ENCODE measurements around the gene CHAMP1. TPM values are rescaled to one million over a fixed set of nuclear protein-coding genes. Genes with fewer than 3 reads are reported as not detected.

CHAMP1 gene
- total RNA-seq, 3 donors from 2014 or later (not counting 1 experiment from before 2014, with no cell fraction given), result 6.1 to 11.3 (median 7.9) TPM

- H3K36me3 Mint-ChIP-seq, result peaks cover 10% of the 10 kb centered on the region
- DNase-seq (no peak), ATAC-seq (no peak)
- Histone ChIP-seq H3K4me1 (ENCODE audit: control insufficient read depth, insufficient read depth, low read length) (peaks cover 21% of the 10 kb centered on the region), H3K9me3 (ENCODE audit: control insufficient read depth, insufficient read depth, low read length) (no peaks in the 10 kb centered on the region), H3K36me3 (ENCODE audit: control insufficient read depth, insufficient read depth, low read length) (peaks cover 39% of the 10 kb centered on the region), H3K27me3 (ENCODE audit: control insufficient read depth, insufficient read depth, low read length) (no peaks in the 10 kb centered on the region), H3K4me3 (ENCODE audit: low read length) (no peak overlapping the region), H3K27ac (ENCODE audit: low read length) (no peak overlapping the region)
- intact Hi-C loops (cut with micrococcal nuclease), result no loop called here
- peak overlapping the region in 1 of 2 donors; percentile 31 for H3K27ac Mint-ChIP-seq
- H3K9me3 Mint-ChIP-seq, result no peaks in the 10 kb centered on the region
- 98% methylated on average over 8 of the region's 8 CpGs for WGBS (ENCODE audit: insufficient coverage)
- H3K4me1 Mint-ChIP-seq, result peaks cover 38 to 45% of the 10 kb centered on the region in 2 donors
- no peak for TF ChIP-seq CTCF (IDR thresholded peaks at IDR 0.05)
- no peak overlapping the region for H3K4me3 Mint-ChIP-seq
- no peaks in the 10 kb centered on the region for H3K27me3 Mint-ChIP-seq (ENCODE audit: low read depth in 2 of 2)
These were observed 29.6 kb upstream of the CHAMP1 start for GRCh38 chr13:114284680-114285079.

GRCh38 chr13:114285166-114285808, 29.0 kb upstream of the CHAMP1 start:
- intact Hi-C loops (cut with micrococcal nuclease), result no loop called here
- no peaks in the 10 kb centered on the region for H3K9me3 ChIP-seq (ENCODE audit: control insufficient read depth, insufficient read depth, low read length)
- H3K36me3 Mint-ChIP-seq, result peaks cover 10% of the 10 kb centered on the region
- ATAC-seq (no peak), DNase-seq (no peak)
- H3K4me3 Mint-ChIP-seq, result no peak overlapping the region
- no peak for TF ChIP-seq CTCF (IDR thresholded peaks at IDR 0.05)
- peak overlapping the region in 1 of 2 donors; percentile 31 for H3K27ac Mint-ChIP-seq
- no peaks in the 10 kb centered on the region for H3K27me3 ChIP-seq (ENCODE audit: control insufficient read depth, insufficient read depth, low read length)
- no peak overlapping the region for H3K27ac ChIP-seq (ENCODE audit: low read length)
- no peaks in the 10 kb centered on the region for H3K9me3 Mint-ChIP-seq
- no peaks in the 10 kb centered on the region for H3K27me3 Mint-ChIP-seq (ENCODE audit: low read depth in 2 of 2)
- H3K4me3 ChIP-seq (ENCODE audit: low read length), result no peak overlapping the region
- peaks cover 17% of the 10 kb centered on the region for H3K4me1 ChIP-seq (ENCODE audit: control insufficient read depth, insufficient read depth, low read length)
- H3K4me1 Mint-ChIP-seq, result peaks cover 32 to 39% of the 10 kb centered on the region in 2 donors
- peaks cover 43% of the 10 kb centered on the region for H3K36me3 ChIP-seq (ENCODE audit: control insufficient read depth, insufficient read depth, low read length)
- 100% methylated on average over 3 of the region's 4 CpGs for WGBS (ENCODE audit: insufficient coverage)

DNA sequence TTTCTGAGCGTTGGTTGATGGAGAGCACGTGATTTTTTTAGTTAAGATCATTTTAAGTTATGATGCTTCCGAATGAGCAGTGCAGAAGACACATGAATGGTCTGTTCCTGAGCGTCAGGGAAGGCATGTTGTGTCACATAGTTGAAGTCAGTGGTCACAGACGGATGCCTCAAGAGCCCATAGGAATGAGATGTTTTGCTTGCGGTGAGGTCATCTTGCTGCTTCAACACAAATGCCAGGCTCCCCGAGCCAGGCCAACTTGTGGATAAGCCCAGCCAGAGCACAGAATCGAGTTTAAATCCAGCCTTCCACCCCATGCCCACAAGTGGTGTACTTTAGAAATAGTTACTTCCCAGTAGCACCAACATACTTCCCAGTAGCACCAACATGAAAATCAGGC, 27.5 kb upstream of the CHAMP1 start:
- Histone ChIP-seq H3K4me1 (ENCODE audit: control insufficient read depth, insufficient read depth, low read length) (peaks cover 8% of the 10 kb centered on the region), H3K27me3 (ENCODE audit: control insufficient read depth, insufficient read depth, low read length) (no peaks in the 10 kb centered on the region), H3K36me3 (ENCODE audit: control insufficient read depth, insufficient read depth, low read length) (peaks cover 47% of the 10 kb centered on the region), H3K4me3 (ENCODE audit: low read length) (no peak overlapping the region), H3K27ac (ENCODE audit: low read length) (no peak overlapping the region), H3K9me3 (ENCODE audit: control insufficient read depth, insufficient read depth, low read length) (no peaks in the 10 kb centered on the region)
- Mint-ChIP-seq H3K27ac (no peak overlapping the region), H3K4me3 (no peak overlapping the region), H3K4me1 (peaks cover 25 to 31% of the 10 kb centered on the region in 2 donors), H3K36me3 (peaks cover 10% of the 10 kb centered on the region), H3K9me3 (no peaks in the 10 kb centered on the region), H3K27me3 (ENCODE audit: low read depth in 2 of 2) (no peaks in the 10 kb centered on the region)
- 98% methylated on average over 8 of the region's 8 CpGs for WGBS (ENCODE audit: insufficient coverage)
- DNase-seq, result no peak
- intact Hi-C loops (cut with micrococcal nuclease), result no loop called here
- no peak for ATAC-seq
- TF ChIP-seq CTCF (IDR thresholded peaks at IDR 0.05), result no peak

- H3K36me3 ChIP-seq (ENCODE audit: control insufficient read depth, insufficient read depth, low read length), result peaks cover 56% of the 10 kb centered on the region
- Mint-ChIP-seq H3K4me1 (peaks cover 25 to 31% of the 10 kb centered on the region in 2 donors), H3K9me3 (no peaks in the 10 kb centered on the region), H3K36me3 (peaks cover 10% of the 10 kb centered on the region), H3K27ac (peak overlapping the region in 1 of 2 donors; percentile 56), H3K27me3 (ENCODE audit: low read depth in 2 of 2) (no peaks in the 10 kb centered on the region), H3K4me3 (no peak overlapping the region)
- ATAC-seq (no peak), DNase-seq (no peak)
- H3K27me3 ChIP-seq (ENCODE audit: control insufficient read depth, insufficient read depth, low read length), result no peaks in the 10 kb centered on the region
- peaks cover under 1% of the 10 kb centered on the region for H3K4me1 ChIP-seq (ENCODE audit: control insufficient read depth, insufficient read depth, low read length)
- intact Hi-C loops (cut with micrococcal nuclease), result no loop called here
- TF ChIP-seq CTCF (IDR thresholded peaks at IDR 0.05), result no peak
- H3K27ac ChIP-seq (ENCODE audit: low read length), result no peak overlapping the region
- H3K9me3 ChIP-seq (ENCODE audit: control insufficient read depth, insufficient read depth, low read length), result no peaks in the 10 kb centered on the region
- H3K4me3 ChIP-seq (ENCODE audit: low read length), result no peak overlapping the region
- WGBS (ENCODE audit: insufficient coverage), result 91% methylated on average over 8 of the region's 8 CpGs
These were observed 26.1 kb upstream of the CHAMP1 start for GRCh38 chr13:114288157-114288591.

Data from natural killer cell (primary cell).